Hypothalamus (tissue), 51 donors: ENCODE data around the gene C2.
A peak's percentile ranks its signal among the peaks of the same experiment; 100 is the strongest.
"Not testable (repeated sequence)": the region's sequence is repeated elsewhere in the genome, so short reads cannot be mapped to it uniquely, and the experiment has no call there.

ENCODE experiments used
- DNase-seq, 51 donors: peaks; one replicate each; lab custom pipeline; 2025; lab: John Stamatoyannopoulos, UW

The C2 gene

DNA sequence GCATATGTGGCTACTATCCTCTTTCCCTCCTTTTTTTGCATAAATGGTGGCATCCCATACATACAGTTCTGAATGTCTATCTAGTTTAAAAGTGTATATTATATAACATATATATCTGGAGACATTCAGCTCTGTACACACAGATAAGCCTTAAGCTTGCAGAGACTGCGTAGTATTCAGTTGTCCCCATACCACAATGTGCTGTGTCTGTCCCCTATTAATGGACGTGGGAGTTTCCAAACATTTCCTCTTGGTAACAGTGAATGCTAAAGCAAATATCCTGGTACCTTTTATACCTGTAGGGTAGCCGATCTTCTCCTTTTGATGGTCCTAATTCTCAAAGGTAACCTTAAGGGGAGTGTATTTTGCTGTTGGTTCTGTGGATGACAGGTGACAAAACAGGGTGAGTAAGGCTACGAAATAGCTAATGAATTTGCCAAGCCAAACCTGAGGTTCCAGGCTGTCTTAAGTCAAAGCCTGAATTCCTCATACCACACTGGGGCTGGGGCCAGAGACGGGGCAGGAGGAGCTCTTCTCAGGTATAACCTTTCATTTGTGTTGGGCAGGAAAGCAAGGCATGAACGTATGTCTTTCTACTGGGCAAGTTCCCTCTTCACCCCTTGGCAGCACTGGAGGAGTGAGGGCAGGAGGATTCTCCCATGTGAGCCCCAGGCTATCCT is 7.8 kb upstream of the C2 start:
- no peak for DNase-seq

DNA sequence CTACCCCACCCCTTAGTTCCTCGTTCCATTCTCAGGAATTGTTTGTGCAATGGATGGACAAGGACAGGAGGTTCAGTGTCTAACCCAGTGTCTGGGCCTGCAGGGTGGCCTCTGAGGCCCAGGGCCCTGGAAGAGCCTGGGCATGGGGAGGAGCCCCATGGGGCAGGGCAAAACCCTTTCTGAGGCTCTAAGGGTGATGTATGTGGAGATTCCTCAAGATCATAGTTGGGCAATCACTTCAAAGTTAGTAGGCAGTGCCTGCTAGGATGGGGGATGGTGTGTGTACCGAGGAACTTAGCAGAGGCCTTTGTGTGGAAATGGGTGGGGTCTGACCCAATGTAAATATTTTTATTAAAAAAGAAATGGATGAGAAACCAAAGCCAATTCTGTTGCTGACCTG is 6.7 kb upstream of the C2 start:
- no peak for DNase-seq

GRCh38 chr6:31922942-31923341 is 4.6 kb upstream of the C2 start:
- DNase-seq, result no peak

DNA sequence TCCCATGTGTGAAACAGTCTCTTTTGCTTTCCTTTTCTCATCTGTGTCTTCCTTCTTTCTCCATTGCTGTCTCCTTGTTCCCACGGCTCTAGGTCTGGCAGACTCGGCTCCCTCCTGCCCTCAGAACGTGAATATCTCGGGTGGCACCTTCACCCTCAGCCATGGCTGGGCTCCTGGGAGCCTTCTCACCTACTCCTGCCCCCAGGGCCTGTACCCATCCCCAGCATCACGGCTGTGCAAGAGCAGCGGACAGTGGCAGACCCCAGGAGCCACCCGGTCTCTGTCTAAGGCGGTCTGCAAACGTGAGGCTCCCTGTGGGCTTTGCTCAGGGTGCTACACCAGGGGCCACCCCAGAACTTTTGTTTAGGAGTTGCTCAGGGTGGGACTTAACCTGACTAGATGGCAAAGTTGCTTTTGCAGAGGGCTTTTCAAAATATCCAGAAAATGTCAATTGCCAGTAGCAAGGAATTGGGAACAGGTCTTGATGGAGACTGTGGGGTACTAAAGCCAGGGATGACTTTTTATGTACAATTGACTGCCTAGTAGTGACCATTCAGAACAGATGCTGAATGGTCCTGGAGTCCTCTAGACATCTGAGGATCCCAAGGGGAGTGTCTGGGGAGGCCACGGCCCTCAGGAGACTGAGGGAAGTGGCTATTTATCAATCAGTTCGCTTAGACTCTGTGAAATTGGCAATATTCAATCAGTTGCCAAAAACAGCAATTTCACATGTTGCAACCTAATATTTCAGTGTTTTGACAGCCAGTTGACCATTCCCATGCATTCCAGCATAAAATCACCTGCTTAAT is 550 bp downstream of the C2 start:
- DNase-seq, result no peak

- DNase-seq, result no peak
Observed at GRCh38 chr6:31928672-31928939, 1.1 kb downstream of the C2 start.

DNA sequence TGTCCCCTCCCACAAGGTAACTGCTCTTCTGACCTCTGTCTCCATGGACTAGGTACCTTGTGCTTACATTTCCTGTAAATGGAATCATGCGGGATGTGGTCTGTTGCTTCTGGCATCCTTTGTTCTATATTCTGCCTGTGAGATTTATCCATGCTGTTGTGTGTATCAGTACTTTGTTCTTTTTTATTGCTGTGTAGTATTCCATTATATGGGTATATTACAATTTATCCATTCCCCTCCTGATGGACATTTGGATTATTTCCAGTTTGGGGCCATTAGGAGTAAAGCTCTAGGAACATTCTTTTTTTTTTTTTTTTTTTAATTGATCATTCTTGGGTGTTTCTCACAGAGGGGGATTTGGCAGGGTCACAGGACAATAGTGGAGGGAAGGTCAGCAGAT is 3.4 kb downstream of the C2 start:
- DNase-seq, result no peak

- DNase-seq, result not testable (repeated sequence)
Observed at GRCh38 chr6:31932137-31932536, 4.6 kb downstream of the C2 start.

DNA sequence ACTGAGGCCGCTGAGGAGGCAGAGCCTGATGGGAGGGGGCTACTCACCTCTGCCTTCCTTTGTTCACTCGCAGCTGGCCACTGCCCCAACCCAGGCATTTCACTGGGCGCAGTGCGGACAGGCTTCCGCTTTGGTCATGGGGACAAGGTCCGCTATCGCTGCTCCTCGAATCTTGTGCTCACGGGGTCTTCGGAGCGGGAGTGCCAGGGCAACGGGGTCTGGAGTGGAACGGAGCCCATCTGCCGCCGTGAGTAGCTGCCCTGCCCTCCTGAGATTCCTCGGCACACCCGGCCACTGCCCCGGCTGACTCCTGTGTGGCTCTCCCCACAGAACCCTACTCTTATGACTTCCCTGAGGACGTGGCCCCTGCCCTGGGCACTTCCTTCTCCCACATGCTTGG is 6.0 kb downstream of the C2 start:
- DNase-seq, result no peak

GRCh38 chr6:31935021-31935420 is 7.5 kb downstream of the C2 start:
- DNase-seq, result no peak

DNA sequence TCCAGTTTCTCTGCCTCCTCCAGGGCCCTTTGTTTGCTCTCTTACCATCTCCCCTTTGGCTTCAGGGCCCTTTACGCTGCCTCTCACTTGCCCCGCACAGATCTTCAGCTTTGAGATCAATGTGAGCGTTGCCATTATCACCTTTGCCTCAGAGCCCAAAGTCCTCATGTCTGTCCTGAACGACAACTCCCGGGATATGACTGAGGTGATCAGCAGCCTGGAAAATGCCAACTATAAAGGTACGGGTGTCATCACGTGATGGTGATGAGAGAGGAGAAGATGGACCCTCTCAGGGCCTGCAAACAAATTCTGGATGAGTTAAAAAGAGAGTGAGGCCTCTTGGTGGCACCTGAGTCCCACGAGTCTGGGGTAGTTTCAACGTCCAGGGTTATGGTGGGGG is 8.3 kb downstream of the C2 start:
- no peak for DNase-seq

GRCh38 chr6:31940256-31940664 is 12.7 kb downstream of the C2 start:
- DNase-seq, result no peak

GRCh38 chr6:31943742-31944141 is 16.2 kb downstream of the C2 start:
- no peak for DNase-seq

DNA sequence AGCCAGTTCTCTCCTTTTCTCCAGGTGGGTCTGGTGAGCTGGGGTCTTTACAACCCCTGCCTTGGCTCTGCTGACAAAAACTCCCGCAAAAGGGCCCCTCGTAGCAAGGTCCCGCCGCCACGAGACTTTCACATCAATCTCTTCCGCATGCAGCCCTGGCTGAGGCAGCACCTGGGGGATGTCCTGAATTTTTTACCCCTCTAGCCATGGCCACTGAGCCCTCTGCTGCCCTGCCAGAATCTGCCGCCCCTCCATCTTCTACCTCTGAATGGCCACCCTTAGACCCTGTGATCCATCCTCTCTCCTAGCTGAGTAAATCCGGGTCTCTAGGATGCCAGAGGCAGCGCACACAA is 17.6 kb downstream of the C2 start:
- DNase-seq, result no peak

DNA sequence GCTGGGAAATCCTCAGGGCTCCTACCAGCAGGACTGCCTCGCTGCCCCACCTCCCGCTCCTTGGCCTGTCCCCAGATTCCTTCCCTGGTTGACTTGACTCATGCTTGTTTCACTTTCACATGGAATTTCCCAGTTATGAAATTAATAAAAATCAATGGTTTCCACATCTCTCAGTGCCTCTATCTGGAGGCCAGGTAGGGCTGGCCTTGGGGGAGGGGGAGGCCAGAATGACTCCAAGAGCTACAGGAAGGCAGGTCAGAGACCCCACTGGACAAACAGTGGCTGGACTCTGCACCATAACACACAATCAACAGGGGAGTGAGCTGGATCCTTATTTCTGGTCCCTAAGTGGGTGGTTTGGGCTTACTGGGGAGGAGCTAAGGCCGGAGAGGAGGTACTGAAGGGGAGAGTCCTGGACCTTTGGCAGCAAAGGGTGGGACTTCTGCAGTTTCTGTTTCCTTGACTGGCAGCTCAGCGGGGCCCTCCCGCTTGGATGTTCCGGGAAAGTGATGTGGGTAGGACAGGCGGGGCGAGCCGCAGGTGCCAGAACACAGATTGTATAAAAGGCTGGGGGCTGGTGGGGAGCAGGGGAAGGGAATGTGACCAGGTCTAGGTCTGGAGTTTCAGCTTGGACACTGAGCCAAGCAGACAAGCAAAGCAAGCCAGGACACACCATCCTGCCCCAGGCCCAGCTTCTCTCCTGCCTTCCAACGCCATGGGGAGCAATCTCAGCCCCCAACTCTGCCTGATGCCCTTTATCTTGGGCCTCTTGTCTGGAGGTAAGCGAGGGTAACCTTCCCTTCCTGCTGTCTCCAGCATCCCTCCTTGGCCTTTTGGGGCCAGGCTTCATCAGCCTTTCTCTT is 18.2 kb downstream of the C2 start, which contains the start of gene CFB:
CFB (plus strand) TSS at position 589 of the 863 bp plus-strand sequence; CDS start at position 716, 127 bp downstream.
- peak in 1 of 51 donors; percentile 5 for DNase-seq

- DNase-seq, result no peak
Observed at GRCh38 chr6:31946370-31946885, 18.9 kb downstream of the C2 start.

DNA sequence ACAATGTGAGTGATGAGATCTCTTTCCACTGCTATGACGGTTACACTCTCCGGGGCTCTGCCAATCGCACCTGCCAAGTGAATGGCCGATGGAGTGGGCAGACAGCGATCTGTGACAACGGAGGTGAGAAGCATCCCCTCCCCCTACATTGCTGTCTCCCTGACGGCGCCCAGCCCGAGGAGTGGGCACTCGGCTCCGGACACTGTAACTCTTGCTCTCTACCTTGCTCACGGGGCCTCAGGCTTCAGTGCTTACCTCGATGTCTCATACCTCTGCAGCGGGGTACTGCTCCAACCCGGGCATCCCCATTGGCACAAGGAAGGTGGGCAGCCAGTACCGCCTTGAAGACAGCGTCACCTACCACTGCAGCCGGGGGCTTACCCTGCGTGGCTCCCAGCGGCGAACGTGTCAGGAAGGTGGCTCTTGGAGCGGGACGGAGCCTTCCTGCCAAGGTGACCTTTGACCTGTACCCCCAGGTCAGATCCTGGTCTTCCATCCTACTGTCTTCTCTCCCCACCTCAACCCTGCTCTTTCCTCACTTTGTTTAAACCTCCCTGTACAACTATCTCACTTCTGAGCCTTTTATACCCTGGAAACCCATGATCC is 19.7 kb downstream of the C2 start:
- DNase-seq, result no peak

DNA sequence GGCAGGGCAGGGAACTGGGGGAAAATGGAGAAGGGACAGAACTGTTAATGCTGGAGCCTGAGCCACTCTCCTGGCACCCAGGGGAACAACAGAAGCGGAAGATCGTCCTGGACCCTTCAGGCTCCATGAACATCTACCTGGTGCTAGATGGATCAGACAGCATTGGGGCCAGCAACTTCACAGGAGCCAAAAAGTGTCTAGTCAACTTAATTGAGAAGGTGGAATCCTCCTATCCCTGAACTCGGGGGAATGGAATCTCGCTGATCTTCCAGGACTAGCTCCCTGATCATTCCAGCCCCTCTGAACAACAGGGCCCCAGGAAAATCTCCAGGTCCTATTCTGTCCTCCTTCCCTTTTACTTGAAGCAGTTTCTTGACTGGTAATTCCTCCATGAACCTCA is 20.3 kb downstream of the C2 start:
- DNase-seq, result no peak

DNA sequence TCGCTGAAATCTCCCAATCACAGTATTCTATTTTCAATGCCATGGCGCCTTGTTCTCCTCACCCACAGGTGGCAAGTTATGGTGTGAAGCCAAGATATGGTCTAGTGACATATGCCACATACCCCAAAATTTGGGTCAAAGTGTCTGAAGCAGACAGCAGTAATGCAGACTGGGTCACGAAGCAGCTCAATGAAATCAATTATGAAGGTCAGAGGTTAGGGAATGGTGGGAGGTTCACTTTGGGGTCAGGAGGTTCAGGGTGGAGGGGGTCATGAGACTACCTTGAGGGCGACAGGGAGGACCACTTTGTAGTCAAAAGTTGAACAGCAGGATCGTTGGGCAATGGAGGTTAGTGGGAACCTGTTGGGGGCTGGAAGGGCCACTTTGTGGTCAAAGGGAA is 20.8 kb downstream of the C2 start:
- no peak for DNase-seq

DNA sequence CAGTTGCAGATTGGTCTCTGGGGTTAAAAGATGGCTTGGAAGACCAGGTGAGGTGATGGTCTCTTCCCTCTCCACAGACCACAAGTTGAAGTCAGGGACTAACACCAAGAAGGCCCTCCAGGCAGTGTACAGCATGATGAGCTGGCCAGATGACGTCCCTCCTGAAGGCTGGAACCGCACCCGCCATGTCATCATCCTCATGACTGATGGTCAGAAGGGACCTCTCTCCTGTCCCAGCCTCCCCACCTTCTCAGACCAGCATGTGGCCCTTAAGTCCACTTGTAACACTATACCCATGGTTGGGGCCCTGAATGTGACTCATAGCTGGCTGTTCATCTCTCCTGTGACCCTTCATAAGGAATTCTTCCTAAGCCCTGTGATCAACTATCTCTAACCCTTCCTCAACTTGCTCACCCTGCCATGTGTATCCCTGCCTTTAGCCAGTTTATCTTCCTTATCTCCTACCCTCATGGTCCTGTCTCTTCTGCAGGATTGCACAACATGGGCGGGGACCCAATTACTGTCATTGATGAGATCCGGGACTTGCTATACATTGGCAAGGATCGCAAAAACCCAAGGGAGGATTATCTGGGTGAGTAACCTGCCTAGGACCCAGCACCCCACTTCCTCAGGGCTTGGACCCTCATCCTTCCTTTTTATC is 21.4 kb downstream of the C2 start:
- no peak for DNase-seq

GRCh38 chr6:31949926-31950548 is 22.5 kb downstream of the C2 start:
- DNase-seq, result no peak
